Myocyte (in vitro differentiated cells): ENCODE data around the gene CBX4. TPM values are rescaled to one million over a fixed set of nuclear protein-coding genes. Genes with fewer than 3 reads are reported as not detected.

ENCODE experiments used
- DNase-seq: peaks from one replicate; pipeline ENCODE4 v3.0.0-alpha.2; 2012; ENCODE audit warnings: low read depth
- total RNA-seq: library from RNA; depleted of rRNA; stranded (reverse); fragments of >200 nt; gene quantifications from 2 replicates; pipeline ENCODE4 v1.2.3, GENCODE V29; 2014

CBX4 gene
- total RNA-seq, 1 donor from 2014 or later = 14.1 TPM

DNA sequence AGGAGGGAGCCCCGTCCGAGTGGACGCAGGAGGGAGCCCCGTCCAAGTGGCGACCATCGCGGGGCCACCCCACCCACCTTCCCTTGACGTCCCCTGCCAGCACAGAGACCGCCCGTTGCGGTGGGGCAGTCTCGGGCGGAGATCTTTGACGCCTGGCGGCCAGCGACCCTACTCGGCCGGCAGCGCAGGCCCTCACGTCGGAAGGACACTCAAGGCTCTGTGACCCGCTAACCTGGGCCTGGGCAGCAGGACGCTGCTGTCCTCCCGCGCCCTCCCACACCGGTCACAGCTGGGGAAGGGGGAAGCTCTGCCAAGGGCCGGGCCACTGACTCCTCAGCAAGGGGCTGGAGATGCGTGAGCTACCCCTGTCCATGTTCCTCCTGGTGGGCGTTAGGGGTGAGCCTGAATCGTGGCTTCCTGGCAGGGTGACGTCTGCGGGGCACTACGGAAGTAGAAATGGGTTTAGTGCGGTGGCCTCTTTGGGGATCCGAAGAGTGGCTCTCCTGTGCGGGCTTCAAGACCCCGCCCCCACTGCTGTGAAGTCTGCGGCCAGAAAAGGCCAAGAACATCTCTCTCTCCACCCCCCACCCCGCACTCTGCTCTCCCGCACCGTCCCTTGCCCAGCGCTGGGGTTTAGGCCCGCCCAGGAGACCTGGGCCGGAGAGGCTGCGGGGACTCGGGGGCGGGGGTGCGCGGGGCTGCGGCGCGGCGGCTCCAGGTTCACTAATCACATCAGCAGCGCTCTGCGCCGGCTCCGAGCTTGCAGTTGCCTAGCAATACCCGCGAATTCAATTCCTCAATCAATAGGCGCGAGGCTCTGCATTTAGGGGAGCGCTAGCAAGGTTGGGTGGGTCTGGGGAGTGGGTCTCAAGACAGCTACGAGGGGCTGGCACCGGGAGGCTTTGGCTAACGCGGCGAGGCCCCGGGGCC is 48.2 kb downstream of the CBX4 start:
- DNase-seq = no peak

DNA sequence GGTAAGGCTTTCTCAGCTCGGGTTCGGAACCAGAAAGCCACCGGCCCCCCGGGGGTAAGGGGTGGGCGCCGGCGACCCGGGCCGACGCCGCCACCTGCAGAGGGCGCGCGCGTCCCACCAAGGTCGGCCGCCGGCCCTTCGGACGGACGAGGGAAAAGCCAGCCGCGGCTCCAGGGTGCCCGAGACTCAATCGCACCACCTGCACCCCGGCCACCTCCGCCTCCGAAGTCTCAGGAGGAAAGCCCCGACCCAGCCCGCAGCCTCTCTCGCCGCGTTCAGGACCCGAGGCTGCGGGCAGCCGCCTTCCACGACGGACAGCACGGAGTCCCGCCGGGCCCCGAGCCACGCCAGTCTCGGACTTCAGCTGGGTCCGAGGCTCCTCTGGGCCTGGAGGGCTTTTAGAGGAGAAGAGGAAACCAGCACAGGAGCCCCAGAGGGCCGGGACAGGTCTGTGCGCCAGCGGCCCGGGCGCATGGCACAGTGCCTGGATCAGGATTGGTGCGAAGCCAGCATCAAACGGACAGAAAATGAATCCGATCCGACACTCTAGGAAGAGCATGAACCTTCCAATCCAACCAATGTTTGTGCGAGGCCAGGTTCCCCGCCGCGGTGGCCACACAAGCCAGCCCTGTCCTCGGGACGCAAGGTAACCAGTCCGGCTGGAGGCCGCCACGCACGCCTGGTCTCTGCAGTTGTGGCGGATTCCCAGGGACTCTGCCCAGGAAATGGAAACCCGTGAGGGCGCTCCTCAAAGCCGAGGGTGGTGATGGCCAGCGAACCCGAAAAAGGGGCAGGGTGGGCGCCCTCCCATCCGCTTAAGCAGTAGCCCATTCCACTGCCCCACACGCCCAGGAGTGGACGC is 49.1 kb downstream of the CBX4 start:
- no peak for DNase-seq

DNA sequence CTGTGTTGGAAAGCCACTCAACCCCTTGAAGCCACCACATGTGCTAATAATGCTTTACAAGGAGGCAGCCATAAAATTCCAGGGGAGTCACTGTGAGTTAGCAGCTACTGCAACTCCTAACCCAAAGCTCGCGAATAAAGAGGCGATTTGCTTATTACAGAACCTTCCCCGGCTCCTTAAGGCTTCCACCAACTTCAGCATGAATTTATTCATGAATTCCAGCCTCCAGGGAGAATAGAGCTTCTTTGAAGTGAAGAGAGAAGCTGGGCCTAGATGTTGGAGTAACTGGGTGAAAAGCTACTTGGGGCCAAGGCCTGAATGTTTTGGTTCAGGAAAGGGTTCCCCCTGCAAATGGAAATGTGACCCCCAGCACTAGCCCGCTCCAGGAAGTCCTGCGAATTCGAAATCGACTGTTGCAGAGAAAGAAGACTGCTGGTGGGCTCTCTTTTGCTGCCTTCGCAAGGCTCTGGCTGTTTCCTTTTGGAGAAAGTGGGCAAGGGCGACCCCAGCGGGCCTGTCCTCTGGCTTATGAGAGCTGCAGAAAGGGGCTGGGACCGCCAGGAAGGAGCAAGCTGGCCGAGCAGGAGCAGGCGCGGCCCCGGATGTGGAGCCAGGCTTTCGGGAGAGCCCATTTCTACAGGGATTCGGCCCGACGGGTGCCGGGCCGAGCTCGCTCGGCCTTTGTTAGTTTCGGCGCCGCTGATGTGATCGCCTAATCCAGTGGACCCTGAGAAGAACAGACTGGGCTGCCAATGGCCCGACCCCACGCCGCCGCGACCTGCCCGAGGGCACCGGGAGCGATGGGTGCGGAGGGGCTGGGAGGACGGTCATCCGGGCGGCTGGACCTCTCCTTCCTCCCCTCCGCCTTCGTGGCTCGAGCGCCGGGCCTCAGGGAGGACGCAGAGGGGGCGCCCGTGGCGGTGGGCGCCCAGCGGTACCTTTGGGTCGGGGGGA is 50.0 kb downstream of the CBX4 start:
- no peak for DNase-seq

DNA sequence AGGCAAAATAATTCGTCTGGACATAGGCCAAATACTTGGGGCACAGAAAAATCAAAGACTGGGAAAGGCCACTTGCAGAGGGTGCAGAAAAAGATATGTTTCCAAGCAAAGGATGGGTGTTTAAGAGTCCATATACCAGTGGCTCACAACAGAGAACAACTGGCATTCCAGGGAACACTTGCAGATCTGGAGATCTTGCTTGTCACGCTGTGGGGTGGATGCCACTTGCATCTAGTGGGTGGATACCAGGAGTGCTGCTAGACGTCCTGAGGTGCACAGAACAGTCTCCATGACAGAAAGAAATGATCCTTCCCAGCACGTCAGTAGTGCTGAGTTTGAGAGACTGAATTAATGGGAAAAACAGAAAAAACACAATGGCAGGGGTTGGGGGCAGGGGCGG is 50.8 kb downstream of the CBX4 start:
- DNase-seq = no peak

DNA sequence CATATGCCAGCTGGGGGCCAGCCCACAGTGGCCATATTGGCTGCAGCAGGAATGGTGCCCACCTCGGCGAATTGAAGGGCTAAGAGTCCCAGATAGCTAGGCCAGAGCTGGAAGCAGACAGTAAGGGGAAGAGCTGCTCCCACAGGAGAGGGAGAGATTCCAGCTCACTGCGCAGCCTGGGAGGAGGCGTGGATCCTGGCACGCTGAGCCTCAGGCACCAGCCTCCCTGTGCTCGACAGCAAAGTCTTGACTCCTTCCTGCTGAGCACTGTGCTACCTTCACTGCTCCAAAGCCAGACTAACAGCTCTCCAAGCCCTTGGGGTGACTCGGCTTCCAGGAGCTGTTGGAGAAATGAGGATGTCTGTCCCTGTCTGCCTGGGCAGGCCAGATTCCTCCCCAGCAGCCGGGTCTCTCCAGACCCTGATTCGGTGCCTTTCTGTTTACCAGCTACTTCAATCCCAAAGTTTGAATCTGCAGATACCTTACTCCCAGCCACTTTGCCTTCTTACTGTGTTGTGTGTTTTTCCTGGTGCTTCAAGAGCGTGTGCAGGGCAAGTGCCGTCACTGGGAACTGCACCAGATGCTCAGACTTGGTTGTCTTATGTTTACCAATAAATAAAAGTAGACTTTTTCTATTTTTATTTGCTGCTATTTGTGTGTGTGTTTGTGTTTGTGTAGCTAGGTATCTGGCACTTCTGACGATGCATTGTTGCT is 52.2 kb downstream of the CBX4 start:
- DNase-seq = no peak

DNA sequence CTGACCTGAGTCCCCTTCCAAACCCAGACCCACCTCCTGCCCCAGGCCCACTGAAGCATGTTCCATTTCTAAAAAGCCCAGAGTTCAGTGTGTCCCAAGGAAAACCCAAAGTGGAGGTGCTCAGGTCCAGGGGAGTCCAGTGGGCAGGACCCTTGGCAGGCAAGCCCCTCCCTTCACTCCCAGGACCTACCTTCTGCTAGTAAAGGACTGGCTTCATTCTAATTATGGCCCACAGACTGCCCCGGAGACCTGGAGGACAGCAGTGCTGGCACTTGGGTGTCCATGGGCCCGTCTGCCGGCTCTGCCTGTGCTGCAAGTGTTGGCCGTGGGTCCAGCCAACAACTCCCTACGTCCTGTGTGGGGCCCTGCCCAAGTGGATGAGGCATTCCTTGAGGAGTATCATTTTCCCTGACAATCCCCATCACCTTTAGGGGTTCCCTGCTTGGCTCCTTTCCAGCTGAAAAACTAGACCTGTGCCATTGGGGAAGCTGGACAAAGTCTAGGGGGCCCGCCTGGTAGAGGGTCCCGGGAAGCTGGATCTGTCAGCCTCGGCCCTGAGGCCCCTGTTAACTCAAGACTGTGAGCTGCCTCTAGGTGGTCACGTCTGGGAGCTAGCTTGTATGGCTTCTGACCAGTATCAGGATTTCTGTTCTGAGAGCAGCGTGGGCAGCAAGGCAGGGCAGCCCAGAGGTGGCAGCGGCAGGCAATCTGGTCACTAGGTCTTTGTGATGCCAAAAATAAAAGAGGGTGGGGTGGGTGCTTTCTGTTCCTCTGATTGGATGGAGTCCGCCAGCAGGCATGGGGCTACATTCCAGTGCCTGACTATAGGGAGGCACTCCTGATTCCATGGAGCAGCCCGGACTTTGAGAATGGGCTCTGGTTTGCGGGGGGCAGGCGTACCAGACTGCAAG is 53.1 kb downstream of the CBX4 start:
- no peak for DNase-seq

DNA sequence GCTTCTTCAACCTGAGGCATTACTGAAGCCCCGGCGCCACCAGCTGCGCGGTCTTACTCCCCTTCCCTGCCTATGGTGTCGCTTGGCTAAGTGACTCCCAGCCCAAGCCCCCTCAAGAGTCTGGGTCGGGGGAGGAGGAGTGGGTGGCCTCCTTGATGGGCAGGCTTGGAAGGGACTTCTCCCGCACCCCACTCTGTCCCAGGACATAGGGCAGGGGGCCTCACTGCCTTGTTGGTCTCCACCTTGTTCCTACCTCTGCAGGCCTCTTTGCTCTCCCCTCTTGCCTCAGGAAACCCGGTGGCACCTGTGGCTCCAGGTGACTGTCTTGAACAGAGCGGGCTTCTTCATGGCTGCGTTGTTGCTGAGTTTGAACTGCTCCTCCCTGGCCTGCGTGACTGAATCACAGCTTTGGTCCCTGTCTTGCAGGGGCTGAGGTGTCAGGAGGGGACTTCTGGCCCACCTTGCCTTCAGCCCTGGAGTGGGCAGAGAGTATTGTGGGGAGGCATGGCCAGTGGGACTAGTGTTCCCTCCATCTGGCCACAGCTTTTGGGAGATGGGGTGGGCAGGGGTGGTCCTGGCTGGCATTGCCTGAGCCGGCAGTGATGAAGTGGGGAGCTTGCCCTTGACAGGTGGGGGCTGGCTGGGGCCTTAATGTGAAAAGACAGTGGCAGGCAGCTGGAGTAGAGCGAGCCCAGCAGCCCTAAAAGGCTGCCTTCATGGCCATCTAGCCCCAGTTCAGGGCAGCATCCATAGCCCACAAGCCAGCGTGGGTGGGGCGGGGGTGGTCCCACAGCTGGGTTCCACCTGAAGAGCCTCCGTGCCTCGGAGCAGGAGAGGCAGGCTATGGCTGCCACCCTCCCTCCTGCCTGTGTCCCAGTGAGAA is 54.0 kb downstream of the CBX4 start:
- no peak for DNase-seq

DNA sequence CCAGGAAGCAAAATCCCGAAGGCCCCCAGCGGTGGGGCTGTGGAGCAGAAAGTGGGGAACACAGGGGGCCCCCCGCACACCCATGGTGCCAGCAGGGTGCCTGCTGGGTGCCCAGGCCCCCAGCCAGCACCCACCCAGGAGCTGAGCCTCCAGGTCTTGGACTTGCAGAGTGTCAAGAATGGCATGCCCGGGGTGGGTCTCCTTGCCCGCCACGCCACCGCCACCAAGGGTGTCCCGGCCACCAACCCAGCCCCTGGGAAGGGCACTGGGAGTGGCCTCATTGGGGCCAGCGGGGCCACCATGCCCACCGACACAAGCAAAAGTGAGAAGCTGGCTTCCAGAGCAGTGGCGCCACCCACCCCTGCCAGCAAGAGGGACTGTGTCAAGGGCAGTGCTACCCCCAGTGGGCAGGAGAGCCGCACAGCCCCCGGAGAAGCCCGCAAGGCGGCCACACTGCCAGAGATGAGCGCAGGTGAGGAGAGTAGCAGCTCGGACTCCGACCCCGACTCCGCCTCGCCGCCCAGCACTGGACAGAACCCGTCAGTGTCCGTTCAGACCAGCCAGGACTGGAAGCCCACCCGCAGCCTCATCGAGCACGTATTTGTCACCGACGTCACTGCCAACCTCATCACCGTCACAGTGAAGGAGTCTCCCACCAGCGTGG is 54.8 kb downstream of the CBX4 start:
- DNase-seq = no peak

DNA sequence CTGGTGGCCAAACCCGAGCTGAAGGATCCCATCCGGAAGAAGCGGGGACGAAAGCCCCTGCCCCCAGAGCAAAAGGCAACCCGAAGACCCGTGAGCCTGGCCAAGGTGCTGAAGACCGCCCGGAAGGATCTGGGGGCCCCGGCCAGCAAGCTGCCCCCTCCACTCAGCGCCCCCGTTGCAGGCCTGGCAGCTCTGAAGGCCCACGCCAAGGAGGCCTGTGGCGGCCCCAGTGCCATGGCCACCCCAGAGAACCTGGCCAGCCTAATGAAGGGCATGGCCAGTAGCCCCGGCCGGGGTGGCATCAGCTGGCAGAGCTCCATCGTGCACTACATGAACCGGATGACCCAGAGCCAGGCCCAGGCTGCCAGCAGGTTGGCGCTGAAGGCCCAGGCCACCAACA is 55.3 kb downstream of the CBX4 start:
- DNase-seq = no peak

Other genes starting within 250 kb of the CBX4 start
- gene RBFOX3, start 228.4 kb downstream of the CBX4 start, total RNA-seq = not detected in 2 replicates
- gene ENPP7, start 108.5 kb downstream of the CBX4 start, total RNA-seq = not detected in 2 replicates
- 1.3 and 2.2 TPM in 2 replicates for gene CBX2, start 61.3 kb downstream of the CBX4 start, total RNA-seq
- 5.3 TPM in 2 replicates for gene CBX8, start 42.4 kb downstream of the CBX4 start, total RNA-seq
- gene TBC1D16, start 196.4 kb upstream of the CBX4 start, total RNA-seq = 33.4 and 35.5 TPM in 2 replicates
- 3.2 and 5.6 TPM in 2 replicates for gene CCDC40, start 197.2 kb upstream of the CBX4 start, total RNA-seq